Karpas-422 (cell line): Measurements from ENCODE around the gene PELI3. TPM values are rescaled to one million over a fixed set of nuclear protein-coding genes. Genes with fewer than 3 reads are reported as not detected.
"Not testable (repeated sequence)": the region's sequence is repeated elsewhere in the genome, so short reads cannot be mapped to it uniquely, and the experiment has no call there.

Experiments
- DNase-seq: peaks from one replicate; pipeline ENCODE4 v3.0.0-alpha.2; 2015
- H2AFZ ChIP-seq: fragments of 200-600 bp; sonication (generic); 2 replicates; pipeline ENCODE4 v1.6.1; 2014; ENCODE audit warnings: antibody characterized with exemption, low read length, mixed read lengths
- H3K27ac ChIP-seq: fragments of 200-600 bp; sonication (generic); 2 replicates; pipeline ENCODE4 v1.5.1; 2014; ENCODE audit warnings: mild to moderate bottlenecking, low read length, moderate library complexity
- H3K27me3 ChIP-seq: fragments of 200-600 bp; sonication (generic); 2 replicates; pipeline ENCODE4 v1.6.1; 2014; ENCODE audit warnings: low read length, mixed read lengths
- H3K36me3 ChIP-seq: fragments of 200-600 bp; sonication (generic); 2 replicates; pipeline ENCODE4 v1.6.1; 2014; ENCODE audit warnings: low read length, mixed read lengths; ENCODE audit not compliant: insufficient read depth
- H3K4me1 ChIP-seq: fragments of 200-600 bp; sonication (generic); 2 replicates; pipeline ENCODE4 v1.6.1; 2014; ENCODE audit warnings: mild to moderate bottlenecking, low read length, mixed read lengths
- H3K4me2 ChIP-seq: fragments of 200-600 bp; sonication (generic); 2 replicates; pipeline ENCODE4 v1.6.1; 2014; ENCODE audit warnings: low read length, low read depth, mild to moderate bottlenecking; ENCODE audit not compliant: poor library complexity, severe bottlenecking
- H3K4me3 ChIP-seq: fragments of 200-600 bp; sonication (generic); 2 replicates; pipeline ENCODE4 v1.5.1; 2014; ENCODE audit warnings: mild to moderate bottlenecking, antibody characterized with exemption, low read length, mixed read lengths
- H3K79me2 ChIP-seq: fragments of 200-600 bp; sonication (generic); 2 replicates; pipeline ENCODE4 v1.6.1; 2014; ENCODE audit warnings: mild to moderate bottlenecking, low read length, mixed read lengths
- H3K9ac ChIP-seq: fragments of 200-600 bp; sonication (generic); 2 replicates; pipeline ENCODE4 v1.6.0; 2014; ENCODE audit warnings: low read length
- H3K9me2 ChIP-seq: fragments of 200-600 bp; sonication (generic), shearing (Covaris generic); replicated peaks from 2 replicates; pipeline ENCODE4 v1.6.0; 2014; ENCODE audit warnings: mild to moderate bottlenecking, low read length, moderate library complexity; ENCODE audit not compliant: insufficient read depth
- H3K9me3 ChIP-seq: fragments of 300-700, 200-600 bp; sonication (generic); 2 replicates; pipeline ENCODE4 v1.6.1; 2014; ENCODE audit warnings: low read length, mixed read lengths
- H4K20me1 ChIP-seq: fragments of 200-600 bp; sonication (generic); 2 replicates; pipeline ENCODE4 v1.6.1; 2014; ENCODE audit warnings: mild to moderate bottlenecking, antibody characterized with exemption, low read length, low read depth; ENCODE audit not compliant: insufficient read depth
- total RNA-seq: library from RNA; depleted of rRNA; stranded (reverse); fragments of >200 nt; shearing (Covaris generic); gene quantifications from 2 replicates; pipeline ENCODE4 v1.2.3, GENCODE V29; 2014; ENCODE audit warnings: low replicate concordance

PELI3 gene
- total RNA-seq, 1 experiment from 2014 or later = 6.7 TPM

- Histone ChIP-seq H3K27ac (peak within 1 kb of the TSS; percentile 54), H4K20me1 (no peaks in the 10 kb centered on the region), H3K4me3 (peak within 1 kb of the TSS; percentile 86), H2AFZ (peak within 1 kb of the TSS; percentile 97), H3K79me2 (peaks cover 19% of the 10 kb centered on the region), H3K9me2 (no peaks in the 10 kb centered on the region), H3K27me3 (no peaks in the 10 kb centered on the region), H3K4me2 (peak within 1 kb of the TSS; percentile 88), H3K4me1 (peaks cover 11% of the 10 kb centered on the region), H3K9me3 (no peaks in the 10 kb centered on the region), H3K36me3 (peaks cover 11% of the 10 kb centered on the region; the same call in 1 of the 2 replicates), H3K9ac (peak within 1 kb of the TSS; percentile 85)
- DNase-seq = peak; percentile 96
Observed at GRCh38 chr11:66438504-66439466, 27.9 kb upstream of the PELI3 start, which contains the start of gene MRPL11. MRPL11 (minus strand) TSS chr11:66438848; CDS start chr11:66438754, 94 bp downstream.

DNA sequence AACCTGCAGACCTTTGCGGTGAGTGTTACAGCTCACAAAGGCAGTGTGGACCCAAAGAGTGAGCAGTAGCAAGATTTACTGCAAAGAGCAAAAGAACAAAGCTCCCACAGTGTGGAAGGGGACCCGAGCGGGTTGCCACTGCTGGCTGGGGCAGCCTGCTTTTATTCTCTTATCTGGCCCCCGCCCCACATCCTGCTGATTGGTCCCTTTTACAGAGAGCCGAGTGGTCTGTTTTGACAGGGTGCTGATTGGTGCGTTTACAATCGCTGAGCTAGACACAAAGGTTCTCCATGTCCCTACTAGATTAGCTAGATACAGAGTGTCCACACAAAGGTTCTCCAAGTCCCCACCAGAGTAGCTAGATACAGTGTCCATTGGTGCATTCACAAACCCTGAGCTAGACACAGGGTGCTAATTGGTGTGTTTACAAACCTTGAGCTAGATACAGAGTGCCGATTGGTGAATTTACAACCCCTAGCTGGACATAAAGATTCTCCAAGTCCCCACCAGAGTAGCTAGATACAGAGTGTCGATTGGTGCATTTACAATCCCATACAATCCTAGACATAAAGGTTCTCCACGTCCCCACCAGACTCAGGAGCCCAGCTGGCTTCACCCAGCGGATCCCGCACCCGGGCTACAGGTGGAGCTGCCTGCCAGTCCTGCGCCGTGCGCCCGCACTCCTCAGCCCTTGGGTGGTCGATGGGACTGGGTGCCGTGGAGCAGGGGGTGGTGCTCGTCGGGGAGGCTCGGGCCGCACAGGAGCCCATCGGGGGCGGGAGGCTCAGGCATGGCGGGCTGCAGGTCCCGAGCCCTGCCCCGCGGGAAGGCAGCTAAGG, 26.4 kb upstream of the PELI3 start:
- H3K9ac ChIP-seq, H3K27ac ChIP-seq, H3K9me2 ChIP-seq, H4K20me1 ChIP-seq, H3K4me2 ChIP-seq, H3K9me3 ChIP-seq, H3K36me3 ChIP-seq, H3K27me3 ChIP-seq, H2AFZ ChIP-seq, H3K4me3 ChIP-seq: not testable (repeated sequence)
- Histone ChIP-seq H3K79me2 (peaks cover 19% of the 10 kb centered on the region), H3K4me1 (peaks cover 11% of the 10 kb centered on the region)
- DNase-seq = peak; percentile 23

DNA sequence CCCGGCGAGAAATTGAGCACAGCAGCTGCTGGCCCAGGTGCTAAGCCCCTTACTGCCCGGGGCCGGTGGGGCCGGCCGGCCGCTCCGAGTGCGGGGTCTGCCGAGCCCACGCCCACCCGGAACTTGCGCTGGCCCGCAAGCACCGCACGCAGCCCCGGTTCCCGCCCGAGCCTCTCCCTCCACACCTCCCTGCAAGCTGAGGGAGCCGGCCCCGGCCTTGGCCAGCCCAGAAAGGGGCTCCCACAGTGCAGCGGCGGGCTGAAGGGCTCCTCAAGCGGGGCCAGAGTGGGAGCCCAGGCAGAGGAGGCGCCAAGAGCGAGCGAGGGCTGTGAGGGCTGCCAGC, 25.8 kb upstream of the PELI3 start:
- not testable (repeated sequence) for H3K9me2 ChIP-seq, DNase-seq, H3K27ac ChIP-seq, H3K4me3 ChIP-seq, H2AFZ ChIP-seq, H3K4me2 ChIP-seq, H3K36me3 ChIP-seq, H3K9ac ChIP-seq, H3K27me3 ChIP-seq, H4K20me1 ChIP-seq, H3K9me3 ChIP-seq
- H3K79me2 ChIP-seq = peaks cover 19% of the 10 kb centered on the region
- H3K4me1 ChIP-seq = peaks cover 11% of the 10 kb centered on the region

GRCh38 chr11:66443602-66444001, 23.1 kb upstream of the PELI3 start:
- Histone ChIP-seq H4K20me1 (no peaks in the 10 kb centered on the region), H3K9me3 (no peaks in the 10 kb centered on the region), H3K4me1 (peaks cover 8% of the 10 kb centered on the region), H3K36me3 (no peaks in the 10 kb centered on the region), H3K27ac (no peak overlapping the region), H3K27me3 (no peaks in the 10 kb centered on the region), H3K9me2 (no peaks in the 10 kb centered on the region), H3K79me2 (no peaks in the 10 kb centered on the region; the same call in 1 of the 2 replicates), H3K4me2 (no peak overlapping the region), H2AFZ (no peak overlapping the region), H3K9ac (no peak overlapping the region), H3K4me3 (no peak overlapping the region)
- peak; percentile 38 for DNase-seq

- Histone ChIP-seq H3K9me3 (no peaks in the 10 kb centered on the region), H3K27ac (no peak overlapping the region), H3K27me3 (no peaks in the 10 kb centered on the region), H3K4me2 (no peak overlapping the region), H3K79me2 (no peaks in the 10 kb centered on the region), H4K20me1 (no peaks in the 10 kb centered on the region), H3K4me1 (peaks cover 8% of the 10 kb centered on the region), H3K9me2 (no peaks in the 10 kb centered on the region), H3K36me3 (no peaks in the 10 kb centered on the region), H3K9ac (no peak overlapping the region), H2AFZ (no peak overlapping the region), H3K4me3 (no peak overlapping the region)
- peak; percentile 35 for DNase-seq
Observed at GRCh38 chr11:66447012-66447411, 19.7 kb upstream of the PELI3 start.

- no peaks in the 10 kb centered on the region for H3K36me3 ChIP-seq
- H3K4me1 ChIP-seq = peaks cover 8% of the 10 kb centered on the region
- no peak overlapping the region for H3K27ac ChIP-seq
- H3K9ac ChIP-seq = no peak overlapping the region
- no peaks in the 10 kb centered on the region for H3K9me2 ChIP-seq
- H3K79me2 ChIP-seq = no peaks in the 10 kb centered on the region
- H3K9me3 ChIP-seq = no peaks in the 10 kb centered on the region
- H4K20me1 ChIP-seq = no peaks in the 10 kb centered on the region
- peak; percentile 41 for DNase-seq
- H3K4me3 ChIP-seq = no peak overlapping the region
- no peaks in the 10 kb centered on the region for H3K27me3 ChIP-seq
- no peak overlapping the region for H2AFZ ChIP-seq
- H3K4me2 ChIP-seq = no peak overlapping the region
Observed at GRCh38 chr11:66448523-66448922, 18.2 kb upstream of the PELI3 start.

DNA sequence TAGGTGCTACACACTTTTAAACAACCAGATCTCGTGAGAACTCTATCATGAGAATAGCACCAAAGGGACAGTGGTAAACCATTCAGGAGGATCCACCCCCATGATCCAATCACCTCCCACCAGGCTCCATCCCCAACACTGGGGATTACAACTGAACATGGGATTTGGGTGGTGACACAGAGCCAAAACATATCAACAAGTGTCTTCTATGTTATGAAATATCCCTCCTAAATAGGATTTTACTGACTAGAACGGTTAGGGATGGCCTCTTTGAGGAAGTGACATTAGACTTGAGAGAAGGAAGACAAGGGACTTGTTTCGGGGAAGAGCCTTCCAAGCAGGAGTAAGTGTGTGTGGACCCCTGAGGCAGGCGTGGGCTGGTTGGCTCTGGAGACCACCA, 16.1 kb upstream of the PELI3 start:
- Histone ChIP-seq H3K4me3 (no peak overlapping the region), H2AFZ (no peak overlapping the region), H3K27me3 (no peaks in the 10 kb centered on the region), H4K20me1 (no peaks in the 10 kb centered on the region), H3K9me3 (no peaks in the 10 kb centered on the region), H3K4me2 (no peak overlapping the region), H3K36me3 (no peaks in the 10 kb centered on the region), H3K9ac (no peak overlapping the region), H3K4me1 (peaks cover 8% of the 10 kb centered on the region), H3K9me2 (no peaks in the 10 kb centered on the region), H3K79me2 (no peaks in the 10 kb centered on the region), H3K27ac (no peak overlapping the region)
- DNase-seq = peak; percentile 29

- Histone ChIP-seq H3K9me2 (no peaks in the 10 kb centered on the region), H3K27ac (no peak overlapping the region), H3K4me3 (no peak overlapping the region), H3K4me2 (no peak overlapping the region), H3K9ac (no peak overlapping the region), H3K4me1 (peaks cover 6% of the 10 kb centered on the region), H3K79me2 (no peaks in the 10 kb centered on the region), H2AFZ (no peak overlapping the region), H3K27me3 (no peaks in the 10 kb centered on the region), H4K20me1 (no peaks in the 10 kb centered on the region), H3K36me3 (no peaks in the 10 kb centered on the region), H3K9me3 (no peaks in the 10 kb centered on the region)
- DNase-seq = peak; percentile 33
Observed at GRCh38 chr11:66451663-66452062, 15.0 kb upstream of the PELI3 start.
